ENCODE measurements around the gene AKAP8L.

GRCh38 chr19:15444505-15445226 lies 25.9 kb upstream of the AKAP8L start:
- TF ChIP-seq, protein P1, sequence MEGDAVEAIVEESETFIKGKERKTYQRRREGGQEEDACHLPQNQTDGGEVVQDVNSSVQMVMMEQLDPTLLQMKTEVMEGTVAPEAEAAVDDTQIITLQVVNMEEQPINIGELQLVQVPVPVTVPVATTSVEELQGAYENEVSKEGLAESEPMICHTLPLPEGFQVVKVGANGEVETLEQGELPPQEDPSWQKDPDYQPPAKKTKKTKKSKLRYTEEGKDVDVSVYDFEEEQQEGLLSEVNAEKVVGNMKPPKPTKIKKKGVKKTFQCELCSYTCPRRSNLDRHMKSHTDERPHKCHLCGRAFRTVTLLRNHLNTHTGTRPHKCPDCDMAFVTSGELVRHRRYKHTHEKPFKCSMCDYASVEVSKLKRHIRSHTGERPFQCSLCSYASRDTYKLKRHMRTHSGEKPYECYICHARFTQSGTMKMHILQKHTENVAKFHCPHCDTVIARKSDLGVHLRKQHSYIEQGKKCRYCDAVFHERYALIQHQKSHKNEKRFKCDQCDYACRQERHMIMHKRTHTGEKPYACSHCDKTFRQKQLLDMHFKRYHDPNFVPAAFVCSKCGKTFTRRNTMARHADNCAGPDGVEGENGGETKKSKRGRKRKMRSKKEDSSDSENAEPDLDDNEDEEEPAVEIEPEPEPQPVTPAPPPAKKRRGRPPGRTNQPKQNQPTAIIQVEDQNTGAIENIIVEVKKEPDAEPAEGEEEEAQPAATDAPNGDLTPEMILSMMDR (conservative IDR thresholded peaks at IDR 0.05 in 1 of 2, IDR thresholded peaks at IDR 0.05 in 1 of 2; ENCODE audit: low read depth in 1 of 2, low read length in 2 of 2): no peak
- TF ChIP-seq EZH2 (IDR thresholded peaks at IDR 0.05; ENCODE audit: low read length, missing control alignments): no peak

All from fibroblast of lung (primary cell).